ENCODE measurements around the gene DNAJC16. TPM values are rescaled to one million over a fixed set of nuclear protein-coding genes. Genes with fewer than 3 reads are reported as not detected.

The DNAJC16 gene
- total and polyA plus RNA-seq, 2 of the 13 experiments (the other 11 are each of a cell fraction or from before 2014, with no cell fraction given), result 11.4 to 15.4 TPM

DNA sequence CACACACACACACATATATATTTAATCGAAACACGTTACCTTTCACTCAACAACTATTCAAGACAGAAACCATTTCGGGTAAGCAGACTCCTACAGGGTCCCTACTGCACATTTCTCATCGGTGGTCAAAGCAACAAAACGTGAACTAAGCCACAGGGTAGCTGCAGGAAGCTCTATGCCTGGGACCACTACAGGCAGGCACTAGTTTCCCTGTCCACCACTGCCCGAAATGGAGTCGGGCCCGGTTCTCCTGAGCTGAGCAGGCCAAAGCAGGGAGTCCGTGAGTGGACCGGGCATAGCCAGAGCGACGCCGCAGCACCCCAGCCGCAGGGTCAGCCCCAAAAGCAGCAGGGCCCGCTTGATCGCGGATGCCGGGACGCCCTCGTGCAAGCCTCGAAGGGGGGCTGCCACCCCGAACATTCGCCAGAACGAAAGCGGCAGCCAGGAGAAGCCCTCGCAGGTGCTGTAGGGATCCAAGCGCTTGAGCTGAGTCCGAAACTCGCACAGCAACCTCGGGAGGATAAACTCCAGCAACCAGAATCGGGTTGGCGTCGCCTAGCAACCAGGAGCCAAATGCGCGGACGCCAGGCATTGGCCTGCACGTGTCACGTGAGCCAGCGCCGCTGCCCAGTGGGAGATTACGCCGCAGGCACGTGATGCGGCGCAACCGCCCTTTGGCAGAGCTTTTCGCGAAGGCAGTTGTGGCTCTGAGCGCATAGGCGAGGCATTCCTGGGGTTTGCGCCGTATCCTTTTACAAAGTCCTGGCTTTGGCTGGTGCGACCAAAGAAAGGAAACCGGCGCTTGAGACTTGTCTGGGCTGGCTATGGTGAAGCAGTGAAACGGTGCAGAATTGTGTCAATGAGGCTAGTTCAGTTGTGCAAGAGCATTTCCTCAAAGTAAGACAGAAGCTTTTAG, 76.7 kb downstream of the DNAJC16 start (continued):
- TF ChIP-seq, protein P1, sequence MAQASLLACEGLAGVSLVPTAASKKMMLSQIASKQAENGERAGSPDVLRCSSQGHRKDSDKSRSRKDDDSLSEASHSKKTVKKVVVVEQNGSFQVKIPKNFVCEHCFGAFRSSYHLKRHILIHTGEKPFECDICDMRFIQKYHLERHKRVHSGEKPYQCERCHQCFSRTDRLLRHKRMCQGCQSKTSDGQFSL (CRISPR knock-in tag; IDR thresholded peaks at IDR 0.05), result no peak
- TF ChIP-seq DPF2 (CRISPR knock-in tag; IDR thresholded peaks at IDR 0.05; ENCODE audit: borderline replicate concordance, low read depth), result no peak
- no peak for TF ChIP-seq ZNF354B (CRISPR knock-in tag; IDR thresholded peaks at IDR 0.05)
- no peak for TF ChIP-seq FOXA1 (IDR thresholded peaks at IDR 0.05)
- TF ChIP-seq FOXA1 (CRISPR knock-in tag; IDR thresholded peaks at IDR 0.05), result no peak; the same call in 1 of the 2 replicates
- TF ChIP-seq KDM6A (CRISPR knock-in tag; IDR thresholded peaks at IDR 0.05; ENCODE audit: low read depth), result no peak
- 0 out of 2 replicates have a peak, but pooled peaks have one; percentile 6 for TF ChIP-seq KDM1A (CRISPR knock-in tag; IDR thresholded peaks at IDR 0.05)
- no peak for TF ChIP-seq SCMH1 (CRISPR knock-in tag; IDR thresholded peaks at IDR 0.05; ENCODE audit: borderline replicate concordance)
- no peak for TF ChIP-seq AKAP8 (CRISPR knock-in tag; IDR thresholded peaks at IDR 0.05)
- TF ChIP-seq, protein P2, sequence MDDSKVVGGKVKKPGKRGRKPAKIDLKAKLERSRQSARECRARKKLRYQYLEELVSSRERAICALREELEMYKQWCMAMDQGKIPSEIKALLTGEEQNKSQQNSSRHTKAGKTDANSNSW (CRISPR knock-in tag; IDR thresholded peaks at IDR 0.05; ENCODE audit: borderline replicate concordance), result peak; percentile 86; the same call in 1 of the 2 replicates
- TF ChIP-seq ZNF569 (CRISPR knock-in tag; IDR thresholded peaks at IDR 0.05; ENCODE audit: borderline replicate concordance), result 0 out of 2 replicates have a peak, but pooled peaks have one; percentile 20
- no peak; the same call in 1 of the 2 replicates for TF ChIP-seq ZNF891 (CRISPR knock-in tag; IDR thresholded peaks at IDR 0.05)
- peak; percentile 36; the same call in 1 of the 2 replicates for TF ChIP-seq PHF20 (CRISPR knock-in tag; IDR thresholded peaks at IDR 0.05)
- TF ChIP-seq, protein P3, sequence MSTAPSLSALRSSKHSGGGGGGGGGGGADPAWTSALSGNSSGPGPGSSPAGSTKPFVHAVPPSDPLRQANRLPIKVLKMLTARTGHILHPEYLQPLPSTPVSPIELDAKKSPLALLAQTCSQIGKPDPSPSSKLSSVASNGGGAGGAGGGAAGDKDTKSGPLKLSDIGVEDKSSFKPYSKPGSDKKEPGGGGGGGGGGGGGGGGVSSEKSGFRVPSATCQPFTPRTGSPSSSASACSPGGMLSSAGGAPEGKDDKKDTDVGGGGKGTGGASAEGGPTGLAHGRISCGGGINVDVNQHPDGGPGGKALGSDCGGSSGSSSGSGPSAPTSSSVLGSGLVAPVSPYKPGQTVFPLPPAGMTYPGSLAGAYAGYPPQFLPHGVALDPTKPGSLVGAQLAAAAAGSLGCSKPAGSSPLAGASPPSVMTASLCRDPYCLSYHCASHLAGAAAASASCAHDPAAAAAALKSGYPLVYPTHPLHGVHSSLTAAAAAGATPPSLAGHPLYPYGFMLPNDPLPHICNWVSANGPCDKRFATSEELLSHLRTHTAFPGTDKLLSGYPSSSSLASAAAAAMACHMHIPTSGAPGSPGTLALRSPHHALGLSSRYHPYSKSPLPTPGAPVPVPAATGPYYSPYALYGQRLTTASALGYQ (CRISPR knock-in tag; IDR thresholded peaks at IDR 0.05), result peak; percentile 57; the same call in 1 of the 2 replicates
- TF ChIP-seq ZNF230 (CRISPR knock-in tag; IDR thresholded peaks at IDR 0.05), result no peak; the same call in 1 of the 2 replicates
- no peak for TF ChIP-seq JDP2 (CRISPR knock-in tag; IDR thresholded peaks at IDR 0.05; ENCODE audit: borderline replicate concordance)
- peak; percentile 86 for TF ChIP-seq TAF1 (CRISPR knock-in tag; IDR thresholded peaks at IDR 0.05)
- no peak; the same call in none of the 2 replicates for TF ChIP-seq JUN (CRISPR knock-in tag; IDR thresholded peaks at IDR 0.05)
- TF ChIP-seq TEAD2 (CRISPR knock-in tag; IDR thresholded peaks at IDR 0.05), result no peak; the same call in 1 of the 2 replicates
- TF ChIP-seq SRSF9 (IDR thresholded peaks at IDR 0.05; ENCODE audit: borderline replicate concordance, insufficient read depth, low read depth, low read length, poor library complexity, severe bottlenecking), result no peak
- TF ChIP-seq RNF2 (conservative IDR thresholded peaks at IDR 0.05; ENCODE audit: low read depth), result peak; percentile 88
- 0 out of 2 replicates have a peak, but pooled peaks have one; percentile 68 for TF ChIP-seq ZNF333 (CRISPR knock-in tag; IDR thresholded peaks at IDR 0.05; ENCODE audit: borderline replicate concordance)
- peak; percentile 53; the same call in 1 of the 2 replicates for TF ChIP-seq ZBTB7A (CRISPR knock-in tag; IDR thresholded peaks at IDR 0.05)
- no peak for TF ChIP-seq EZH2 (conservative IDR thresholded peaks at IDR 0.05; ENCODE audit: low read depth, low read length)
- peak; percentile 88; the same call in 1 of the 2 replicates for TF ChIP-seq ZNF138 (CRISPR knock-in tag; IDR thresholded peaks at IDR 0.05; ENCODE audit: low read depth)
- TF ChIP-seq, protein P4, sequence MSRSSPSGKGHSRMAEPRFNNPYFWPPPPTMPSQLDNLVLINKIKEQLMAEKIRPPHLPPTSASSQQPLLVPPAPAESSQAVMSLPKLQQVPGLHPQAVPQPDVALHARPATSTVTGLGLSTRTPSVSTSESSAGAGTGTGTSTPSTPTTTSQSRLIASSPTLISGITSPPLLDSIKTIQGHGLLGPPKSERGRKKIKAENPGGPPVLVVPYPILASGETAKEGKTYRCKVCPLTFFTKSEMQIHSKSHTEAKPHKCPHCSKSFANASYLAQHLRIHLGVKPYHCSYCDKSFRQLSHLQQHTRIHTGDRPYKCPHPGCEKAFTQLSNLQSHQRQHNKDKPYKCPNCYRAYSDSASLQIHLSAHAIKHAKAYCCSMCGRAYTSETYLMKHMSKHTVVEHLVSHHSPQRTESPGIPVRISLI (CRISPR knock-in tag; IDR thresholded peaks at IDR 0.05; ENCODE audit: borderline replicate concordance), result 0 out of 2 replicates have a peak, but pooled peaks have one; percentile 3
- no peak for TF ChIP-seq MATR3 (CRISPR knock-in tag; IDR thresholded peaks at IDR 0.05)

All from HepG2 (cell line).